Endothelial cell of umbilical vein (primary cell): ENCODE results near the gene STK39. TPM values are rescaled to one million over a fixed set of nuclear protein-coding genes. Genes with fewer than 3 reads are reported as not detected.

ENCODE experiments used
- BruUV-seq: library from RNA; stranded (reverse); fragments of 400-500 nt; replicated peaks from 2 replicates; lab custom pipeline; 2021; lab: Mats Ljungman, UMichigan
- CTCF ChIA-PET: fragments of 300-600, 350-600 bp; sonication (Branson Sonifier 250); formaldehyde crosslinking; loops from one replicate; lab custom pipeline; 2021; ENCODE audit warnings: antibody characterized with exemption, inconsistent platforms; lab: Charles Lee
- POLR2A ChIA-PET: fragments of 300-600, 350-600 bp; sonication (Branson Sonifier 250); formaldehyde crosslinking; loops from one replicate; lab custom pipeline; 2021; ENCODE audit warnings: antibody characterized with exemption, inconsistent platforms; lab: Charles Lee
- DNase-seq: peaks from one replicate; pipeline ENCODE4 v3.0.0-alpha.2; 2011; ENCODE audit warnings: low read depth, low spot score
- FAIRE-seq: peaks from 2 replicates; lab custom pipeline; 2011; peaks lifted over from hg19 to GRCh38; lab: Jason Lieb, UNC
- H2AFZ ChIP-seq: 2 replicates; pipeline ENCODE4 v1.6.0; 2012; ENCODE audit warnings: low read depth, low read length, control low read depth, inconsistent platforms
- H3K27ac ChIP-seq: 2 replicates; pipeline ENCODE4 v1.5.1; 2011; ENCODE audit warnings: low read depth, mild to moderate bottlenecking, control low read depth, low read length, moderate library complexity; ENCODE audit not compliant: insufficient read depth
- H3K27me3 ChIP-seq, 2 experiments: 2 replicates each; pipeline versions ENCODE4 v1.6.0 to v1.6.1; 2011; ENCODE audit warnings: low read length in 2 of 2, mixed read lengths in 1 of 2; ENCODE audit not compliant: control insufficient read depth in 2 of 2, insufficient read depth in 2 of 2
- H3K36me3 ChIP-seq, 2 experiments: 2 replicates in 1 of 2; 3 replicates in 1 of 2; pipeline ENCODE4 v1.5.1; 2011; ENCODE audit warnings: low read length in 2 of 2, mild to moderate bottlenecking in 1 of 2, moderate library complexity in 1 of 2; ENCODE audit not compliant: control insufficient read depth in 2 of 2, insufficient read depth in 2 of 2; ENCODE audit errors: extremely low read depth in 1 of 2
- H3K4me1 ChIP-seq: 3 replicates; pipeline ENCODE4 v1.5.1; 2011; ENCODE audit warnings: mild to moderate bottlenecking, low read length; ENCODE audit not compliant: control insufficient read depth, insufficient read depth; ENCODE audit errors: extremely low read depth
- H3K4me2 ChIP-seq: 2 replicates; pipeline ENCODE4 v1.6.1; 2011; ENCODE audit warnings: low read length, control low read depth, mixed read lengths; ENCODE audit not compliant: insufficient read depth
- H3K4me3 ChIP-seq, 3 experiments: fragments of 200-600 bp in 1 of 3; sonication (generic), shearing (Covaris generic) in 1 of 3; replicated peaks in 1 of 3; 2 replicates each; pipeline ENCODE4 v1.5.1; 2011 to 2016; ENCODE audit warnings: control low read depth in 3 of 3, low read length in 3 of 3, mild to moderate bottlenecking in 2 of 3, inconsistent platforms in 1 of 3, low read depth in 1 of 3, moderate library complexity in 1 of 3; ENCODE audit not compliant: insufficient read depth in 1 of 3
- H3K79me2 ChIP-seq: 2 replicates; pipeline ENCODE4 v1.6.0; 2012; ENCODE audit warnings: low read length, inconsistent platforms; ENCODE audit not compliant: control insufficient read depth, insufficient read depth
- H3K9ac ChIP-seq: replicated peaks from 2 replicates; pipeline ENCODE3; 2011; ENCODE audit warnings: low read length, control low read depth; ENCODE audit not compliant: insufficient read depth; ENCODE audit errors: extremely low read depth
- H3K9me1 ChIP-seq: replicated peaks from 3 replicates; pipeline ENCODE4 v1.6.0; 2011; ENCODE audit warnings: mild to moderate bottlenecking, low read length; ENCODE audit not compliant: control insufficient read depth, insufficient read depth; ENCODE audit errors: extremely low read depth
- H3K9me3 ChIP-seq: replicated peaks from 2 replicates; pipeline ENCODE4 v1.5.1; 2012; ENCODE audit warnings: low read length, inconsistent platforms; ENCODE audit not compliant: control insufficient read depth, insufficient read depth
- H4K20me1 ChIP-seq: replicated peaks from 2 replicates; pipeline ENCODE3; 2011; ENCODE audit warnings: mild to moderate bottlenecking, low read length; ENCODE audit not compliant: control insufficient read depth, insufficient read depth; ENCODE audit errors: extremely low read depth
- CTCF ChIP-seq, 2 donors: IDR thresholded peaks; 1 replicate in 1 of 2; 2 replicates in 1 of 2; pipeline ENCODE4 v1.5.1; 2011; ENCODE audit warnings: low read length in 2 of 2, mild to moderate bottlenecking in 2 of 2, moderate library complexity in 2 of 2, control low read depth in 1 of 2, inconsistent platforms in 1 of 2, low read depth in 1 of 2; ENCODE audit not compliant: insufficient read depth in 1 of 2; ENCODE audit errors: extremely low read depth in 1 of 2
- EZH2 ChIP-seq: IDR thresholded peaks from 2 replicates; pipeline ENCODE4 v1.6.1; 2012; ENCODE audit warnings: borderline replicate concordance, low read depth, mild to moderate bottlenecking, moderate library complexity, low read length, inconsistent platforms; ENCODE audit not compliant: severe bottlenecking
- FOS ChIP-seq: IDR thresholded peaks from 2 replicates; pipeline ENCODE4 v1.6.1; 2011; ENCODE audit warnings: mild to moderate bottlenecking, low read length, moderate library complexity, borderline replicate concordance; ENCODE audit not compliant: insufficient read depth
- GATA2 ChIP-seq: IDR thresholded peaks from 2 replicates; pipeline ENCODE4 v1.7.0; 2011; ENCODE audit warnings: low read depth, mild to moderate bottlenecking, moderate library complexity, mixed read lengths, low read length; ENCODE audit not compliant: insufficient read length, insufficient read depth
- JUN ChIP-seq: IDR thresholded peaks from 2 replicates; pipeline ENCODE4 v1.6.1; 2011; ENCODE audit warnings: borderline replicate concordance, low read depth; ENCODE audit not compliant: insufficient read length, insufficient read depth
- MYC ChIP-seq: IDR thresholded peaks from one replicate; pipeline ENCODE4 v1.6.1; 2011; ENCODE audit warnings: mild to moderate bottlenecking, low read depth, low read length
- POLR2A ChIP-seq: IDR thresholded peaks from 2 replicates; pipeline ENCODE4 v1.6.1; 2012; ENCODE audit warnings: low read depth, mild to moderate bottlenecking, control low read depth, low read length
- POLR2AphosphoS5 ChIP-seq: IDR thresholded peaks from 2 replicates; pipeline ENCODE4 v1.6.1; 2012; ENCODE audit warnings: low read depth, mild to moderate bottlenecking, control low read depth, low read length, moderate library complexity; ENCODE audit not compliant: insufficient read depth
- dilution Hi-C: fragments of 300-500 bp; cut with MboI; formaldehyde crosslinking; loops from one replicate; pipeline ENCODE4 v1.15.0; 2019; ENCODE audit warnings: low sequenced_read_pairs; ENCODE audit not compliant: extremely low pct_ligation_motif_present
- intact Hi-C: fragments of 100-400 bp; cut with micrococcal nuclease; formaldehyde crosslinking; loops from one replicate; pipeline ENCODE4 v1.10.0; 2022
- polyA plus RNA-seq, 4 experiments: library from polyadenylated mRNA; depleted of rRNA in 3 of 4; stranded (reverse) in 3 of 4; unstranded in 1 of 4; fragments of >200 nt; gene quantifications; 2 replicates each; pipeline versions ENCODE4 v1.2.1 to v1.2.3, GENCODE V29; 2011 to 2012; ENCODE audit warnings: missing spikeins in 1 of 4
- total RNA-seq: library from RNA; stranded (reverse); gene quantifications from 2 replicates; pipeline ENCODE4 v1.2.3, GENCODE V29; 2021

STK39 gene
- total and polyA plus RNA-seq, 2 donors (not counting 3 experiments of a cell fraction or from before 2014, with no cell fraction given): 4.6 to 13.1 TPM

DNA sequence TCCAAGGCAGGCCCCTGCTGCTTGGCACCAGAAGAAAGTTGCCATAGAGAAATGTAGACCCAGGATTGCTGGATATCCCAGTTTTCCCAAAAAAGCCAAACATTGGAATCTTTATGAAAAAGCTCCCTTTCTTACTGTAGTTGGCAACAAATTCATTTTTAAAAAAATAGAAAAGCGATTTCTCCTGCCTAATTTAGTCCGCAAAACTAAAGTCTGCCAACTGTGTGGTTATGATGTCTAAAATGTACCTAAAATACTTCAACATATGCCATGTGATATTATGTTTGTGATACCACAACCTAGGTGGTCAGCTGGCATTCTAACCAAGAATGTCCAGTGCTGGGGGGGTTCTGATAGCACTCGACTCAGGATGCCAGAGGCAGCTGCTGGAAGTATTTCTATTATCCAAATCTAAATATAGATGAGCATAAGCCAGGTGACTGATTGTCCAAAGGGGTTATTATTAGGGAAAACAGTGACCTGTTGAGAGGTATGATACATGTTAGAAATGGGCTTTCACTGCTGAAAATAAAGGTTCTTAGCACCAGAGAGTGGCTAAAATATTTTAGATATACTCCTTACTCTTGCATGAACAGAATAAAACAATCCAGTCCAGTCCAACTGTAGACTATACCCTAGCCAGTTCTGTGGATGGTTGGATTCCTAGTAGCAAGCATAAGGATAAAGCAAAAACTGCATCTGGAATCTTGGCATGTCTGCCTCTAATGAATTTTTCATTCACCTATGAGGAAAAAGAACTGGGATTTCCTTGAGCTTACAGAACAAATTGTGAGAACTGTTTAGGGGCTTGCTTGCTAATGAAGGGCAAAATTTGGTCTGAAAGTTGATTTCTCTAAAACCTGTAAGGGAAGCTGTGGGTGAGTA is 101.7 kb downstream of the STK39 start:
- Histone ChIP-seq H3K4me3 (no peak overlapping the region), H3K9me3 (no peaks in the 10 kb centered on the region), H3K4me2 (no peak overlapping the region), H2AFZ (no peak overlapping the region), H3K27me3 (no peaks in the 10 kb centered on the region), H3K4me1 (no peaks in the 10 kb centered on the region), H4K20me1 (no peaks in the 10 kb centered on the region), H3K27ac (no peak overlapping the region), H3K36me3 (no peaks in the 10 kb centered on the region), H3K79me2 (no peaks in the 10 kb centered on the region), H3K9me1 (no peaks in the 10 kb centered on the region), H3K9ac (no peak overlapping the region)
- dilution Hi-C loops (no loop called here), intact Hi-C loops (no loop called here)
- no peak for FAIRE-seq
- no peak for TF ChIP-seq FOS
- BruUV-seq: no TSS peak
- POLR2A ChIA-PET: no interaction called here
- DNase-seq: no peak
- CTCF ChIA-PET: interaction anchor here (0.5 to 2.0 kb wide), 2 partner anchors 13 to 26 kb away, joined by 3 to 8 read pairs; no protein-coding TSS in a partner anchor

DNA sequence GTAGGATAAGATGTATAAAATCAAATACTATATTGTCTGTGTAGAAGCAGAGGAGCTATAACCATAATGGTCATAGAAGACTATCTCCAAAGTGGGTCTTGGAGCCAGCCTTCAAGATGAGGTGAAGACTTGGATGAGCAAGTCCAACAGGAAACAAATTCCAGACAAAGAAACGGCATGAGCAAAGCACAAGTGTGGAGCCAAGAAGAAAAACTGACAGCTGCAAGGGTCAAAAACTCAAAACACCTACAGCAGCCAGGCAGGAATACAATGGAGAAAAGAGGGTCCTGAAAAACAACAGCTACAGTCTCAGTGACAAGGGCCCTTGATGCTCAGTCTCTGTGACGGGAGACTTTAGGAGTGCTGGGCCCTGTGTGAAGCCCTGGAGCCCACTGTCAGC is 102.4 kb downstream of the STK39 start:
- CTCF ChIA-PET: interaction anchor here (0.5 to 2.0 kb wide), 2 partner anchors 13 to 26 kb away, joined by 3 to 8 read pairs; no protein-coding TSS in a partner anchor
- H4K20me1 ChIP-seq: no peaks in the 10 kb centered on the region
- no TSS peak for BruUV-seq
- POLR2A ChIA-PET: no interaction called here
- dilution Hi-C loops: no loop called here
- no peaks in the 10 kb centered on the region for H3K27me3 ChIP-seq
- TF ChIP-seq CTCF (IDR thresholded peaks at IDR 0.05; ENCODE audit: extremely low read depth in 1 of 2, insufficient read depth in 1 of 2, low read depth in 1 of 2, low read length in 2 of 2) (no peak), POLR2A (no peak), POLR2AphosphoS5 (no peak), GATA2 (no peak), FOS (no peak), EZH2 (no peak), MYC (no peak), JUN (no peak)
- H3K4me1 ChIP-seq: no peaks in the 10 kb centered on the region
- no peak overlapping the region for H3K4me3 ChIP-seq
- H3K79me2 ChIP-seq: no peaks in the 10 kb centered on the region
- H3K9me1 ChIP-seq: no peaks in the 10 kb centered on the region
- no peak overlapping the region for H3K9ac ChIP-seq
- intact Hi-C loops: no loop called here
- no peaks in the 10 kb centered on the region for H3K9me3 ChIP-seq
- no peak overlapping the region for H2AFZ ChIP-seq
- no peak overlapping the region for H3K27ac ChIP-seq
- no peak for DNase-seq
- H3K36me3 ChIP-seq: no peaks in the 10 kb centered on the region
- no peak for FAIRE-seq
- no peak overlapping the region for H3K4me2 ChIP-seq
